Kidney glomerular epithelial cell (primary cell): ENCODE results near the gene POLR1E.

ENCODE experiments used
- DNase-seq: peaks from one replicate; lab custom pipeline; 2025; lab: John Stamatoyannopoulos, UW

The POLR1E gene

DNA sequence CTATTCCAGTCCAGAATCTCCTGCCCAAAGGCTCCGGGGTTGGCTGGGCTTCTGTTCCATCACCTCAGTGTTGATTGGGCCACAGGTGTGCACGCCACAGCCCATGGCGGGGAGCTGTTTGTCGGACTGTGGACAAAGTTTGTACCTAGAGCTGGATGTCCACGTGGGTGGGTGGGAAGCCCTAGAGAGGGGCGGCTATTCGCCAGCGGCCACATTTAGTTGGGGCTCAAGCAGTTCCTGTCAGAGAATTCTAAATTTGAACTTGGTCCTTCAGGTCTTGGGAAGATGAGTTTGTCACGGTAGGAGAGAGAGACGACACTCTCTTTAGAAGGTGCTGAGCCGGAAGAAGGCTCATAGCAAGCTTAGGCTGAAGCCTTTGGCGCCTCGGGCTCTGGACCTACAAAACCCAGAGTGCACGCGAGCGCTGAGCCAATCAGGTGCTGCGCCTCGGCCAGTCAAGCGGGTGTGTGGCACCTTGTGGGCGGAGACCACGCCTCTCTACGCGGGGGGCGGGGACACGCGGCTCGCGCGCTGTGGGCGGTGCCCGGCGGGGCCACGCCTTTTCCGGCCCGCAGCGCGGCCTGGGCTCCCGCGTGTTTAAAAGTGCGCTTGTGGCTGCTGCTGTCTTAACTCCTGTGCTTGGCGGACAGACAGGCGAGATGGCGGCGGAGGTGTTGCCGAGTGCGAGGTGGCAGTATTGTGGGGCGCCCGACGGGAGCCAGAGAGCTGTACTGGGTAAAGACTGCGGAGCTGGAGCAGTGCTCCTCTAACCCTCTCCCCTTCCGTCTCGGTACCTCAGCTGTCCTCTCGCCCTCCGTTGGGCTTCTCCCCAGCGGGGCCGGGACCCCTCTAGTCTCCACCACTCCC lies at the start of gene POLR1E:
POLR1E (plus strand) TSS at position 560 of the 867 bp plus-strand sequence; CDS start at position 660, 100 bp downstream.
- peak; percentile 83 for DNase-seq

- DNase-seq, result no peak
Measured at GRCh38 chr9:37436540-37436939, 49.2 kb upstream of the POLR1E start.

- DNase-seq, result no peak
Measured at GRCh38 chr9:37437010-37437409, 48.7 kb upstream of the POLR1E start.

- DNase-seq, result no peak
Measured at GRCh38 chr9:37437621-37438020, 48.1 kb upstream of the POLR1E start.

DNA sequence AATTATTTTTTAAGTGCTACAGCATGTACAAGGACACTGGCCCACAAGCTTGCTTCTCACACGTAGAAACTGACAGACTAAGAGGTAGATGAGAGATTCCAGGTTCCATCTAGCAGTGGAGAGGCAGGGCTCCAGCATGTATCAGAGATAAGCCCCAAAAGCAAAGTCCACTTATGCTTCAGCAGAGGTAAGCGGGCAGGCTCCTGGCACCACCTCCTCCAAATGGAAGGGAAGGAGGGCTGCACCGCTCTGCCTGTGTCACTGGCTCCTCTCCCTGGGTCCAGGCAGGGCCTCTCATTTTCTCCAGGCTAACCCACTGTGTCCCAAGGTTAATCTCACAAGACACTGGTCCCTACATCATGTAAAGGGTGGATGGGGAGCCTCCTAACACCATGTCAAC lies 47.4 kb upstream of the POLR1E start:
- DNase-seq, result no peak

- DNase-seq, result no peak
Measured at GRCh38 chr9:37441776-37442370, 43.9 kb upstream of the POLR1E start.

DNA sequence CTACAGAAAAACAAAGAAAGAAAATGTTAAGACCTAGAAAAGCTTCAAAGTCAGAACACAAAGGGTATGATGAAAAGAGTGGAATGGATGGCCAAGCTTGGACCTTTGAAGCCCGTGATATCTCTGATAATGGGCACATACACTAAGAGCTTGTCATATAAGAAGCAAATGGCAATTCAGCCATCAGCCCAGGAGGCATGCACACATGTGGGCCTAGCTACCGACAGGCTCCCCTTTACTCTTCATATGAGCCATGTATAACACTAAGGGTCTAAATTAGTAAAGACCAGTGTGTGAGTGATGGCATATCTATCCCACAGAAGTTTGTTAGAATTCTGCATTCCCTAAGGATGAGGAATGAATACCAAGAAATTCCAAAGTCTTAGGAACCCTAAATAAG lies 43.2 kb upstream of the POLR1E start:
- no peak for DNase-seq

- no peak for DNase-seq
Measured at GRCh38 chr9:37443566-37443965, 42.2 kb upstream of the POLR1E start.

DNA sequence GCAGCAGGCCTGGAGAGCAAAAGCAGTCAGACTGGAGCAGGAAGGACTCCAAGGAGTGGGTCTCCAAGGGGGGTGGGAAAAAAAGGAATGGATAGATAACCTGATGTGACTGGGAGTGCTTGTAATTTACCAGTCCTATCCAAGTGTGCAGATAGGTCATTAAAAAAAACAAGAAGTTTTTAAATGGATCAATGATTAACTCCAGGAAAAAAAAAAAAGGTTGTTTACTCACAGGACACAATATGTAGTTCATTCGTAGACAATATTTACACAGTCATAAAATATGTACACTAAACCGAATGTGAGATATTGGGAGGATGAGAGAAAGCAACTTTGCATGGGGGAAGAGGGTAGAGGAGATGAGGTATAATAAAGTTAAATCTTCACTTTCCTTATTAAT lies 40.9 kb upstream of the POLR1E start:
- DNase-seq, result no peak

DNA sequence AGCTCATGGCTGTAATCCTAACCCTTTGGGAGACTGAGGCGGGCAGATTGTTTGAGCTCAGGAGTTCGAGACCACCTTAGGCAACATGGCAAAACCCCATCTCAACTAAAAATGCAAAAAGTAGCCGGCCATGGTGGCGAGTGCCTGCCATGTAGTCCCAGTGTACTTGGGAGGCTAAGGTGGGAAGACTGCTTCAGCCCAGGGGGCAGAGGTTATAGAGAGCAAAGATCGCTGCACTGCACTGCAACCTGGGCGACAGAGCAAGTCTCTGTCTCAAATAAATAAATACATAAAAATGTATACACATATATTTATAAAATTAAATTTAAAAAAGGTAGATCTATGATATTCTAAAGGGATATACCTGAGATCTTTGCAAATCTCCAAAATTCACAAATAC lies 39.9 kb upstream of the POLR1E start:
- DNase-seq, result no peak

DNA sequence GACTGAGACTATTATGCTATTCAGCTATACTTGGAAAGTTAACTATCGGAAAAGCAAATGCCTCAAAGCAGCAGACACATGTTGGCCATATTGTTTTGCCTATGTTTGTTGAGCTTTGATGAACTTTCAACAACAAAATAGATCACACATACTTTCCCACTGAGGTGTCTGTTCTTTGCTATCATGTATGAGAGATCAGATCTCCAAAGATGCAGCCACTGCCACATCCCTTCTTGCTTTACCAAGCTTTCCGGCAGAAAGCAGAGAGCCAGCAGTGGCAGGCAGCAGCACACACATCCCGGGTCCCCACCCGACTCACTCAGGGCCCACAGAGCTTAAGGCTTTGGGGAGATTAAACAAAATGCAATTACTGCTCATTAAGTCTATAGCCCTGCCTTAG lies 39.3 kb upstream of the POLR1E start:
- DNase-seq, result no peak

DNA sequence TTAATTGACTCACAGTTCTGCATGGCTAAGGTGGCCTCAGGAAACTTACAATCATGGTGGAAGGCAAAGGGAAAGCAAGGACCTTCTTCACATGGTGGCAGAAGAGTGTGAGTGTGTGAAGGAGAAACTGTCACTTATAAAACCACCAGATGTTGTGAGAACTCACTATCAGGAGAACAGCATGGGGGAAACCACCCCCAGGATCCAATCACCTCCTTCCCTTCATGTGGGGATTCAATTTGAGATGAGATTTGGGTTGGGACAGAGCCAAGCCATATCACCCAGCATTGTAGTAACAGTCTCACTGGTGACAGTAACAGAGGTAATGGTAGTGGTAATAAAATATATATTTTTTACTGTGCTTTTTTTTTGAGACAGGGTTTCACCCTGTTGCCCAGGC lies 38.6 kb upstream of the POLR1E start:
- no peak for DNase-seq

GRCh38 chr9:37449862-37450632 lies 35.7 kb upstream of the POLR1E start:
- DNase-seq, result no peak

DNA sequence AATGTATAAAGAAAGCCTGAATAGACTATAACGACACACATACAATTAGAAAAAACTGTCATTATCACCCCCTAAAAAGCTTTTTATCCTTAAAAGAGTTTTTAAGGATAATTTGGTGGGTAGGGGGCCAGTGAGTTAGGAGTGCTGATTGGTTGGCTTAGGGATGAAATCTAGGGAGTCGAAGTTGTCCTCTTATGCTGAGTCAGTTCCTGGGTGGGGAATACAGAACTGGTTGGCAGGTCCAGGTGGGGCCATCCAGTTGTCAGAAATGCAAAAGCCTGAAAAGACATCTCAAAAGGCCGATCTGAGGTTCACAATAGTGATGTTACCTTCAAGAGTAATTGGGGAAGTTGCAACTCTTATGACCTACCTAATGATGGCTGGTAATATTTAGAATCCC lies 34.1 kb upstream of the POLR1E start:
- no peak for DNase-seq

DNA sequence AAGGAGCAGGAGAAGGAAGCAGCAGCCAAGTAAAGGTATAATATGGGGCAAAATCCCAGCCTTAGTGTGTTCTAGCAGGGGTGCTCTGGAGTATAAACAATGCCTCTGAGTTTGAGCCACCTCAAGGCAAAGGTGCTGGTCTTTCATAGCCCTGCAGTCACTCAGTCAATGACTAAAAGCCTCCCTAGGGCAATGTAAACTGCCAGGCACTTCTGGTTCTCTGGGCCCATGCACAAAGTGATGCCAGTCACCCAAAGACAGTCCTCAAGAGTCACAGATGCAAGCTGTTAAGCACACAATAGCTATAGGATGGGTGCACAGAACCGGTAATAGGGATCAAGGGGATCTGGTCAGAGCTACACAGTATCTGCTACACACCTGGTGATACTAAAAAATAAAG lies 33.1 kb upstream of the POLR1E start:
- no peak for DNase-seq

GRCh38 chr9:37453827-37454226 lies 31.9 kb upstream of the POLR1E start:
- no peak for DNase-seq

GRCh38 chr9:37454238-37454637 lies 31.5 kb upstream of the POLR1E start:
- no peak for DNase-seq

- no peak for DNase-seq
Measured at GRCh38 chr9:37455884-37456647, 29.7 kb upstream of the POLR1E start.

DNA sequence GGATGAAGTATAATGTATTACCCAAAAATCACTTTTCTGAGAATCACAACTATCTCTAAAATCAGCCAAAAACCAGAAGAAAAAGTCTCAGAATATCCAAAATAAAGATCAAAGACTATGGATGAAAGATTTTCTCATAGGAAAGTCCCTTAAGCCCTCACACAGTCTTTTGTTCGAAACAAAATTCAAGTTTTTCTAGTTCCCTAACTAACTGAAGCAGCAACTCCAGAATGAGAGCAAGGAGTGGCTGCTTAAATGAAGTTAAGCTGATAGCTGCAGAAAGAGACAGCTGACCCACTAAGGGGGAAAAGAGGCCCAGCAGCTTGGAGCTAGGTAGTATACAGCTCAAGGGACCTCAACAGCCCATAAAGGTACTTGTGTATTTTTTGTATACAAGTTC lies 28.9 kb upstream of the POLR1E start:
- DNase-seq, result no peak

DNA sequence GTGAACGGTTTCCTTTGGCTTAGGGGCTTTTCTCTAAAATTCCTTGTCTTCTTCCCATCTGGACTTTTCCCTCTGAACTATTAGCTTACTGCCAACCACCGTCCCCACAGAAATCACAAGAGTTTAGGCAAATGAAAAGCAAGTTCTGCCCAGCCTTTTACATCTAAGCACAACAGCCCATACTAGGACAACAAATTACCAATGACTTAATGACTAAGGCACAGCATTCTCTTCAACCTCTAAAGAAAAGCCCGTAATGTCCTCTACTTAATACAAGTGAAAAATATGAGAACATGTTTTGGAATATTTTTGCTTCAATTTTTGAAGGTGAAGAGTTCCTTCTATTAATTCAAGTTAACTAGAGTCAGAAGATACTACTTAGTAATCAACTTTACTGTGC lies 21.7 kb upstream of the POLR1E start:
- no peak for DNase-seq

- peak; percentile 90 for DNase-seq
Measured at GRCh38 chr9:37464426-37465248, 21.1 kb upstream of the POLR1E start.
